Erythroblast (primary cell): ENCODE measurements around the gene IGSF9B.

ENCODE experiments used
- GATA1 ChIP-seq: IDR thresholded peaks from 2 replicates; pipeline ENCODE4 v1.6.1; 2011; ENCODE audit warnings: low read depth, mild to moderate bottlenecking, control low read depth, low read length, moderate library complexity
- POLR2A ChIP-seq: IDR thresholded peaks from 2 replicates; pipeline ENCODE4 v1.6.1; 2011; ENCODE audit warnings: mild to moderate bottlenecking, low read length

DNA sequence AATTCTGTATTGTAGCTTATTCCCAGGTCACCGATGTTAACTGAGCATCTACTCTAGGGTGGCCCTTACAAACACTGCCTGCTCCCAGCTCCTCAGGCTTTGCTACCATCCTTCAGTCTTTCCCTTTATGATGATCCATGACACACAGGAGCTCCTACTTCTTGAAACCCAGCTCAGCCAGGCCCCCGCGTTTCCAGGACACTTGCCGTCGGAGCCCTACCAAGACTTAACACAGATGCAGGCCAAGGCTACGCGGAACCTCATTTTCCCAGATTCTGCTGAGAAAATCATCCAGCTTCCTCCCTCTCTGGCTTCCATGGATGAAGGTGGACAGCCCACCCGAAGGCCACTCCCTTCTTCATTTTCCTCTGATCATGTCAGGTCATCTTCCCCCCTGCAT is 18.6 kb downstream of the IGSF9B start:
- TF ChIP-seq POLR2A (no peak), GATA1 (no peak)
